ENCODE measurements around the gene NFIX. TPM values are rescaled to one million over a fixed set of nuclear protein-coding genes. Genes with fewer than 3 reads are reported as not detected.

The NFIX gene
- total and polyA plus RNA-seq, 2 donors (not counting 1 experiment from before 2014, with no cell fraction given) = 0.69 to 5.6 TPM

DNA sequence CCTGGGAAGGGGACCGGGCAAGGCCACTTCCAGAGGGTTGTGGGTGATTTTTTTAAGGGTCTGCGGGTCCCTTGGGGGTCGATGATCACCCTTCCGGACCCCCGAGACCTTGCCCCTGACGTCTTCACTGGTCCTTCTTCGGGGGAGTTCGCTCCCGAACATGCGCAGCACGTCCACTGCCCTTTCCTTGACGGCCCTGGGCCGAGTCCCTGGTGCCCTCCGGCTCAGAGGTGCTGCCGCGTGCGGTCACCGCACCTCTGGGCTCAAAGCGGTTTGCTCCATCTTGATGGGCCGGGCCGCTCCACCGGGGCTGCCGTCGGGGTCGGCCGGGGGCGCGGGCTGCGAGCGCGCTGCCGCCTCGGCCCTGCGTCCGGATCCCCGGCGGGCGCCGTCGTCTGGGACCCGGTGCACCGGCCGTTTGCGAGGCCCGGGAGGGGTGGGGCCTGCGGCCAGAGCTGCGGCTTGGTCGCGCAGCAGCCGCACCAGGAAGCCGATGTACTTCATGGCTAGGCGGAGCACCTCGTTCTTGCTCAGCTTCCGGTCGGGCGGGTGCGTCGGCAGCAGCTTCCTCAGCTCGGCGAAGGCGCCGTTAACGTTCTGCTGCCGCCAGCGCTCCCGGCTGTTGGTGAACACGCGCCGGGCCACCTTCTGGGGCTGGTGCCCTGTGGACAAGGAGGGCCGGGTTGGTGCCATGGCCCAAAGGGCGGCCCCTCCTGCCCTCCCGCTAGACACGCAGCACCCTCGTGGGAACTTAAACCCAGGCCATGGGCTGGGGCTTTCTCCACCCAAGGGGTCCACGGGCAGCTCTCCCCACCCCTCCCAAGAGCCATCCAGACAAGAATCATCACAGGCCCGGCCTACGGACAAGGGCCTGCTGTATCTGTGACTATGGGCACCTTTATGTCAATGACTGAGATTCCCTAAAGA is 104.1 kb downstream of the NFIX start:
- peak overlapping the region; percentile 79 to 83 for H3K27ac ChIP-seq (ENCODE audit: low read length in 2 of 2)
- peak overlapping the region; percentile 84 for H3K9ac ChIP-seq (ENCODE audit: low read length)
- Mint-ChIP-seq H3K4me3 (peak overlapping the region; percentile 93), H3K27ac (peak overlapping the region; percentile 98), H3K27me3 (no peaks in the 10 kb centered on the region), H3K4me1 (peaks cover 66% of the 10 kb centered on the region), H3K9me3 (ENCODE audit: insufficient read depth) (no peaks in the 10 kb centered on the region)
- peaks cover 34% of the 10 kb centered on the region for H4K20me1 ChIP-seq (ENCODE audit: control insufficient read depth, insufficient read depth, low read length, poor library complexity, severe bottlenecking)
- peak; percentile 90 for DNase-seq
- H3K9me3 ChIP-seq (ENCODE audit: control extremely low read depth in 1 of 3, control insufficient read depth in 2 of 3, insufficient read depth in 1 of 3, low read length in 2 of 3) = peaks cover 0 to 4% (median 0%) of the 10 kb centered on the region in 3 donors
- no peaks in the 10 kb centered on the region for H3K27me3 ChIP-seq (replicated peaks in 1 of 4; ENCODE audit: control extremely low read depth in 1 of 4, control insufficient read depth in 3 of 4, insufficient read depth in 4 of 4, low read length in 3 of 4)
- TF ChIP-seq EZH2 (IDR thresholded peaks at IDR 0.05; ENCODE audit: borderline replicate concordance, insufficient read depth, low read depth, low read length, poor library complexity, severe bottlenecking) = no peak
- TF ChIP-seq, protein P1, sequence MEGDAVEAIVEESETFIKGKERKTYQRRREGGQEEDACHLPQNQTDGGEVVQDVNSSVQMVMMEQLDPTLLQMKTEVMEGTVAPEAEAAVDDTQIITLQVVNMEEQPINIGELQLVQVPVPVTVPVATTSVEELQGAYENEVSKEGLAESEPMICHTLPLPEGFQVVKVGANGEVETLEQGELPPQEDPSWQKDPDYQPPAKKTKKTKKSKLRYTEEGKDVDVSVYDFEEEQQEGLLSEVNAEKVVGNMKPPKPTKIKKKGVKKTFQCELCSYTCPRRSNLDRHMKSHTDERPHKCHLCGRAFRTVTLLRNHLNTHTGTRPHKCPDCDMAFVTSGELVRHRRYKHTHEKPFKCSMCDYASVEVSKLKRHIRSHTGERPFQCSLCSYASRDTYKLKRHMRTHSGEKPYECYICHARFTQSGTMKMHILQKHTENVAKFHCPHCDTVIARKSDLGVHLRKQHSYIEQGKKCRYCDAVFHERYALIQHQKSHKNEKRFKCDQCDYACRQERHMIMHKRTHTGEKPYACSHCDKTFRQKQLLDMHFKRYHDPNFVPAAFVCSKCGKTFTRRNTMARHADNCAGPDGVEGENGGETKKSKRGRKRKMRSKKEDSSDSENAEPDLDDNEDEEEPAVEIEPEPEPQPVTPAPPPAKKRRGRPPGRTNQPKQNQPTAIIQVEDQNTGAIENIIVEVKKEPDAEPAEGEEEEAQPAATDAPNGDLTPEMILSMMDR (IDR thresholded peaks at IDR 0.05) = no peak
- ChIA-PET POLR2A (interaction anchor here (0.6 to 3.5 kb wide), 8 partner anchors 18 to 1436 kb away, joined by 3 to 21 read pairs (median 5); partner anchors contain the start of genes IER2, NACC1, STX10 and TRMT1), CTCF (interaction anchor here (0.9 to 2.8 kb wide), 4 partner anchors 18 to 122 kb away, joined by 4 to 14 read pairs (median 8); partner anchors contain the start of gene NACC1)
- H3K36me3 ChIP-seq (replicated peaks in 1 of 2; ENCODE audit: control extremely low read depth in 1 of 2, control insufficient read depth in 1 of 2, extremely low read depth in 1 of 2, insufficient read depth in 2 of 2, low read length in 1 of 2) = peaks cover 3 to 29% of the 10 kb centered on the region in 2 experiments
- WGBS (ENCODE audit: insufficient coverage) = 3% methylated on average over 75 of the region's 77 CpGs
- peaks cover 57% of the 10 kb centered on the region for H3K79me2 ChIP-seq (ENCODE audit: control insufficient read depth, insufficient read depth, low read length)
- H2AFZ ChIP-seq (ENCODE audit: insufficient read depth, low read depth, low read length, poor library complexity, severe bottlenecking) = no peak overlapping the region
- ATAC-seq (ENCODE audit: low read depth) = peak; percentile 6
- H3K4me2 ChIP-seq (replicated peaks; ENCODE audit: low read depth, low read length, poor library complexity, severe bottlenecking) = peak overlapping the region; percentile 99
- intact Hi-C loops (cut with micrococcal nuclease) = loop anchor here (1.0 kb wide), 1 partner anchor 109 kb away; no protein-coding TSS in a partner anchor
- peak overlapping the region; percentile 47 to 98 (median 96) for H3K4me3 ChIP-seq (ENCODE audit: control extremely low read depth in 1 of 5, extremely low read depth in 1 of 5, insufficient read depth in 1 of 5, low read depth in 2 of 5, low read length in 4 of 5)
- peaks cover 32 to 71% of the 10 kb centered on the region in 2 donors for H3K4me1 ChIP-seq (ENCODE audit: control insufficient read depth in 2 of 2, insufficient read depth in 2 of 2, low read length in 2 of 2)
